WTC11 (cell line): ENCODE measurements around the gene PDE6B. TPM values are rescaled to one million over a fixed set of nuclear protein-coding genes. Genes with fewer than 3 reads are reported as not detected.

Experiments used
- ATAC-seq: fragments of 200-7000 bp; cut with Tn5 transposase; 2 replicates; pipeline ENCODE4 v1.10.0; 2021; ENCODE audit warnings: mild to moderate bottlenecking, moderate library complexity
- CTCF ChIA-PET: fragments of 300-600 bp; sonication (Branson Sonifier 250); formaldehyde crosslinking; loops from one replicate; lab custom pipeline; 2021; ENCODE audit warnings: antibody characterized with exemption; lab: Charles Lee
- POLR2A ChIA-PET: fragments of 350-600 bp; sonication (Branson Sonifier 250); formaldehyde crosslinking; loops from one replicate; lab custom pipeline; 2021; ENCODE audit warnings: antibody characterized with exemption; lab: Charles Lee
- DNase-seq: peaks from one replicate; pipeline ENCODE4 v3.0.0; 2021; ENCODE audit warnings: low spot score
- H3K27ac Mint-ChIP-seq: 2 replicates; pipeline ENCODE4 v1.8.0; 2021; ENCODE audit warnings: mixed read lengths
- H3K27me3 Mint-ChIP-seq: 2 replicates; pipeline ENCODE4 v1.8.0; 2021; ENCODE audit warnings: low read depth, mild to moderate bottlenecking, moderate library complexity, mixed read lengths
- H3K36me3 Mint-ChIP-seq: 2 replicates; pipeline ENCODE4 v1.8.0; 2021; ENCODE audit warnings: mixed read lengths
- H3K4me1 Mint-ChIP-seq: 2 replicates; pipeline ENCODE4 v1.8.0; 2022; ENCODE audit warnings: mixed read lengths
- H3K4me3 Mint-ChIP-seq: 2 replicates; pipeline ENCODE4 v1.8.0; 2021; ENCODE audit warnings: mild to moderate bottlenecking, moderate library complexity, mixed read lengths
- H3K9me3 Mint-ChIP-seq: 2 replicates; pipeline ENCODE4 v1.8.0; 2021; ENCODE audit warnings: mixed read lengths
- HMGA2 ChIP-seq: fragments of 250-450 bp; sonication (Bioruptor Pico); IDR thresholded peaks from 2 replicates; pipeline ENCODE4 v1.4.0; 2021; ENCODE audit warnings: mild to moderate bottlenecking, moderate library complexity
- NFYB ChIP-seq: sonication (generic); formaldehyde crosslinking; conservative IDR thresholded peaks from 2 replicates; pipeline ENCODE4 v1.8.0; 2022; ENCODE audit warnings: low read depth, missing genetic modification reagents
- total RNA-seq: library from RNA; stranded (reverse); gene quantifications from 3 replicates; pipeline ENCODE4 v1.2.3, GENCODE V29; 2021
- TF ChIP-seq, protein P1 (sequence below): sonication (generic); formaldehyde crosslinking; IDR thresholded peaks from 2 replicates; pipeline ENCODE4 v1.8.1; 2023; ENCODE audit warnings: mild to moderate bottlenecking, missing genetic modification reagents, borderline replicate concordance
- TF ChIP-seq, protein P2 (sequence below): sonication (generic); formaldehyde crosslinking; IDR thresholded peaks from 2 replicates; pipeline ENCODE4 v1.8.1; 2022; ENCODE audit warnings: low read depth, mild to moderate bottlenecking, moderate library complexity, missing genetic modification reagents, borderline replicate concordance
- TF ChIP-seq, protein P3 (sequence below): sonication (generic); formaldehyde crosslinking; IDR thresholded peaks from 2 replicates; pipeline ENCODE4 v1.8.0; 2023; ENCODE audit warnings: mild to moderate bottlenecking, missing genetic modification reagents
- TF ChIP-seq, protein P4 (sequence below): fragments of 250-450 bp; sonication (Bioruptor Pico); conservative IDR thresholded peaks from 2 replicates; pipeline ENCODE4 v1.9.0; 2021; ENCODE audit warnings: mild to moderate bottlenecking

PDE6B gene
- total RNA-seq, 1 experiment from 2014 or later, result 7.1 TPM

DNA sequence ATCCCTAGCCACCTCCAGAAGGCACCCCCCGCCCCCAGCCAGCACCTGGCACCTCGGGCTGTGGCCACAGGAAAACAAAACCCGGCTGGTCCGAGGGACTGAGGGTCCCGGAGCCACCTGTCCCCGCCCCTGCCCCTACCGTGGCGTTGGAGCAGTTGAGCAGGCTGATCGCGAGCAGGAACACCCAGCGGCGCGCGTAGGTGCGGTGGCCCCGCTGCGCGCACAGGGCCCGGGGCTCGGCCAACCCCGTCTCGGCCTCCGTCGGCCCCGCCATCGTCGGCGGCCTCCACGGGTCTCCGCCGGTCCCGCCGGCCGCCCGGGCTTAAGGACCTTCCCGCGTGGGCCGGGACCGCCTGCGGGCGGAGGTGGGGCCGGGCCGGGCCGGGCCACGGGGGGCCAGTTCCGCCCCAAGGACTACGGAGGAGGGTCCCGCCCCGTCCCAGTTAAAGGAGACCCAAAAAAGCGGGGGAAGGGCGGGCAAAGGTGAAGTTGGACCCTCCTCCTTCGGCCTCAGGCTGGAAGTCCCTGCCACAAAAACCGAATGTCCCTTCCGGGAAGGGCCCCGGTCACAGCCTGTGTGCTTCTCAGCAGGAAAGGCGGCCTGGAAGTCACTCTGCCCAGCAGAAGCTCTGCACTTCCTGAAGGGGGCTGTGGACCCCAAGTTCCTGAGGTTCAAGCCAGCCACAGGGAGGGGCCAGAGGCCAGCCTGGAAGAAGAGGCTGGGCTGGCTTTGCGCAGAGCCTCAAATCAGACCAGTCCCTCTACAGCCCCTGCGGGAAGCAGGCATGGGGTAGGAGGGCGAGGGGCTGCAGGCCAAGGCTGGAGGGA is 63.7 kb downstream of the PDE6B start, which contains the start of gene SLC49A3 (continued):
- TF ChIP-seq, protein P1, sequence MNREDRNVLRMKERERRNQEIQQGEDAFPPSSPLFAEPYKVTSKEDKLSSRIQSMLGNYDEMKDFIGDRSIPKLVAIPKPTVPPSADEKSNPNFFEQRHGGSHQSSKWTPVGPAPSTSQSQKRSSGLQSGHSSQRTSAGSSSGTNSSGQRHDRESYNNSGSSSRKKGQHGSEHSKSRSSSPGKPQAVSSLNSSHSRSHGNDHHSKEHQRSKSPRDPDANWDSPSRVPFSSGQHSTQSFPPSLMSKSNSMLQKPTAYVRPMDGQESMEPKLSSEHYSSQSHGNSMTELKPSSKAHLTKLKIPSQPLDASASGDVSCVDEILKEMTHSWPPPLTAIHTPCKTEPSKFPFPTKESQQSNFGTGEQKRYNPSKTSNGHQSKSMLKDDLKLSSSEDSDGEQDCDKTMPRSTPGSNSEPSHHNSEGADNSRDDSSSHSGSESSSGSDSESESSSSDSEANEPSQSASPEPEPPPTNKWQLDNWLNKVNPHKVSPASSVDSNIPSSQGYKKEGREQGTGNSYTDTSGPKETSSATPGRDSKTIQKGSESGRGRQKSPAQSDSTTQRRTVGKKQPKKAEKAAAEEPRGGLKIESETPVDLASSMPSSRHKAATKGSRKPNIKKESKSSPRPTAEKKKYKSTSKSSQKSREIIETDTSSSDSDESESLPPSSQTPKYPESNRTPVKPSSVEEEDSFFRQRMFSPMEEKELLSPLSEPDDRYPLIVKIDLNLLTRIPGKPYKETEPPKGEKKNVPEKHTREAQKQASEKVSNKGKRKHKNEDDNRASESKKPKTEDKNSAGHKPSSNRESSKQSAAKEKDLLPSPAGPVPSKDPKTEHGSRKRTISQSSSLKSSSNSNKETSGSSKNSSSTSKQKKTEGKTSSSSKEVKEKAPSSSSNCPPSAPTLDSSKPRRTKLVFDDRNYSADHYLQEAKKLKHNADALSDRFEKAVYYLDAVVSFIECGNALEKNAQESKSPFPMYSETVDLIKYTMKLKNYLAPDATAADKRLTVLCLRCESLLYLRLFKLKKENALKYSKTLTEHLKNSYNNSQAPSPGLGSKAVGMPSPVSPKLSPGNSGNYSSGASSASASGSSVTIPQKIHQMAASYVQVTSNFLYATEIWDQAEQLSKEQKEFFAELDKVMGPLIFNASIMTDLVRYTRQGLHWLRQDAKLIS (CRISPR knock-in tag), result no peak
- TF ChIP-seq NFYB (no peak), HMGA2 (no peak)
- TF ChIP-seq, protein P2, sequence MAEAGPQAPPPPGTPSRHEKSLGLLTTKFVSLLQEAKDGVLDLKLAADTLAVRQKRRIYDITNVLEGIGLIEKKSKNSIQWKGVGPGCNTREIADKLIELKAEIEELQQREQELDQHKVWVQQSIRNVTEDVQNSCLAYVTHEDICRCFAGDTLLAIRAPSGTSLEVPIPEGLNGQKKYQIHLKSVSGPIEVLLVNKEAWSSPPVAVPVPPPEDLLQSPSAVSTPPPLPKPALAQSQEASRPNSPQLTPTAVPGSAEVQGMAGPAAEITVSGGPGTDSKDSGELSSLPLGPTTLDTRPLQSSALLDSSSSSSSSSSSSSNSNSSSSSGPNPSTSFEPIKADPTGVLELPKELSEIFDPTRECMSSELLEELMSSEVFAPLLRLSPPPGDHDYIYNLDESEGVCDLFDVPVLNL (CRISPR knock-in tag), result no peak
- TF ChIP-seq, protein P3, sequence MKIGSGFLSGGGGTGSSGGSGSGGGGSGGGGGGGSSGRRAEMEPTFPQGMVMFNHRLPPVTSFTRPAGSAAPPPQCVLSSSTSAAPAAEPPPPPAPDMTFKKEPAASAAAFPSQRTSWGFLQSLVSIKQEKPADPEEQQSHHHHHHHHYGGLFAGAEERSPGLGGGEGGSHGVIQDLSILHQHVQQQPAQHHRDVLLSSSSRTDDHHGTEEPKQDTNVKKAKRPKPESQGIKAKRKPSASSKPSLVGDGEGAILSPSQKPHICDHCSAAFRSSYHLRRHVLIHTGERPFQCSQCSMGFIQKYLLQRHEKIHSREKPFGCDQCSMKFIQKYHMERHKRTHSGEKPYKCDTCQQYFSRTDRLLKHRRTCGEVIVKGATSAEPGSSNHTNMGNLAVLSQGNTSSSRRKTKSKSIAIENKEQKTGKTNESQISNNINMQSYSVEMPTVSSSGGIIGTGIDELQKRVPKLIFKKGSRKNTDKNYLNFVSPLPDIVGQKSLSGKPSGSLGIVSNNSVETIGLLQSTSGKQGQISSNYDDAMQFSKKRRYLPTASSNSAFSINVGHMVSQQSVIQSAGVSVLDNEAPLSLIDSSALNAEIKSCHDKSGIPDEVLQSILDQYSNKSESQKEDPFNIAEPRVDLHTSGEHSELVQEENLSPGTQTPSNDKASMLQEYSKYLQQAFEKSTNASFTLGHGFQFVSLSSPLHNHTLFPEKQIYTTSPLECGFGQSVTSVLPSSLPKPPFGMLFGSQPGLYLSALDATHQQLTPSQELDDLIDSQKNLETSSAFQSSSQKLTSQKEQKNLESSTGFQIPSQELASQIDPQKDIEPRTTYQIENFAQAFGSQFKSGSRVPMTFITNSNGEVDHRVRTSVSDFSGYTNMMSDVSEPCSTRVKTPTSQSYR (CRISPR knock-in tag), result no peak
- TF ChIP-seq, all 79 proteins: peak for 12

DNA sequence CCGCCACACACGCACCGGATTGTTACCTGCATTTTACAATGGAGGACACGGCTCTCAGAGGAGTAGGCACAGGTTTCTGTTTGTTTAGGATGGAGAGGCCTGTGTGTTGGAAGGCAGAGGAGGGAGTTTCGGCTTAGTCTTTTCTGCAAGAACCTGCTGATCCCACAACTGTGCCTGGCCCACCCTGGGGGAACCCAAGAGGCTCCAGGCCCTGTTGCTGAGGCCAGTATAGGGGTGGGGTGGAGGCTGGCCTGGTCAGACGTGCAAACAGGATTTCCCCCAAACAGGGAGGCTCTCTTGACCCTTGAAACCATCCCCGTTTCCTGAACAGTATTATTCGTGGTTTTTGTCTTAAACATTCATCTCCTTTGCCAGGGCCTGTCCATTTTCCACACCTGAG is 64.3 kb downstream of the PDE6B start:
- DNase-seq (no peak), ATAC-seq (no peak)
- ChIA-PET POLR2A (no interaction called here), CTCF (interaction anchor here (0.6 kb wide), 1 partner anchor 320 kb away, joined by 3 read pairs; no protein-coding TSS in a partner anchor)
- Mint-ChIP-seq H3K9me3 (peaks cover 5% of the 10 kb centered on the region), H3K27ac (no peak overlapping the region), H3K27me3 (peaks cover 5% of the 10 kb centered on the region), H3K4me1 (peaks cover 31% of the 10 kb centered on the region), H3K4me3 (peak overlapping the region; percentile 56), H3K36me3 (no peaks in the 10 kb centered on the region)
- TF ChIP-seq, protein P1 (CRISPR knock-in tag), result 0 out of 2 replicates have a peak, but pooled peaks have one; percentile 39
- TF ChIP-seq, protein P4, sequence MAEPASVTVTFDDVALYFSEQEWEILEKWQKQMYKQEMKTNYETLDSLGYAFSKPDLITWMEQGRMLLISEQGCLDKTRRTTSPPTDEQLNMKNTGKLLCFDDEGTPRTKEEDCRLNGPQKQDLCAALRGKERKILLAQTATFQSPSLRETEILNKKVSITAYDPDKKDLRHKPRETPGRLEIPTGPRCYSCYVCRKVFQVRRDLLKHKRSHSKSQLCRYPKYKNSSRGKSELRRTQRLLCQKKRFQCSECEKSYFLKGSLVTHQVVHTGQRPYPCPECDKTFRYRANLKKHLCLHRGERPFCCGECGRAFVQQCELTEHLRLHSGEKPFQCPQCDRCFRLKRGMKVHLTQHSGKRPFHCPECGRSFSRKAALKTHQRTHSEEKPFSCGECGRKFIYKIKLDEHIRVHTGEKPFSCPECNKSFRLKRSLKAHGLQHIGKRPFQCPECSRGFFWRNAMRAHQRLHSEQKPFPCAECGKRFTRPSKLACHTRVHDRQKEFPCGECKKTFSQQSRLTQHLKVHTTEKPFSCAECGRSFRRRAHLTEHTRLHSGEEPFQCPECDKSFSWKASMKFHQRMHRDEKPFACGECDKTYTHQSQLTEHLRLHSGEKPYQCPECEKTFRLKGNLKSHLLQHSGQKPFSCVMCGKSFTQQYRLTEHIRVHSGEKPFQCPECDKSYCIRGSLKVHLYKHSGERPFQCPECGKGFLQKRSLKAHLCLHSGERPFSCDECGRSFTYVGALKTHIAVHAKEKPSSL (CRISPR knock-in tag), result no peak
